Stimulated activated CD8-positive, alpha-beta memory T cell treated with anti-CD3 and anti-CD28 coated beads, Interleukin-15, amount 100 ng/mL, for 1 hour (primary cell): ENCODE measurements around the gene UBE2Z.
"Not testable (repeated sequence)": the region's sequence is repeated elsewhere in the genome, so short reads cannot be mapped to it uniquely, and the experiment has no call there.

Source experiments
- DNase-seq: peaks from one replicate; pipeline ENCODE4 v3.0.0-alpha.2; 2020; ENCODE audit warnings: low read depth

The UBE2Z gene

DNA sequence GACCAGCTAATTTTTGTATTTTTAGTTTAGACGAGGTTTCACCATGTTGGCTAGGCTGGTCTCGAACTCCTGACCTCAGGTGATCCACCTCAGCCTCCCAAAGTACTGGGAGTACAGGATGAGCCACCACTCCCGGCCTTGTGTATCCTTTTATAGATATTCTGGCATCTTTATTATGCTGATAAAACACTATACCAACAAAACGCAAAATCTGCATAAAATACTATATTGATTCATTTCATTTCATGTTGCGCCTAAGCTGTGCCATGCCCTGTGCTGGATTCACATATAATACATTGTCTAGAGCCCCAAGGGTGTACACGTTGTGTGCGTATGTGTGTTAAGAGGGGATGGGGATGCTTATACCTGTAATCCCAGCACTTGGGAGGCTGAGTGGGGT is 3.8 kb upstream of the UBE2Z start:
- DNase-seq: no peak

GRCh38 chr17:48905987-48906515 is 2.2 kb upstream of the UBE2Z start:
- DNase-seq: no peak

DNA sequence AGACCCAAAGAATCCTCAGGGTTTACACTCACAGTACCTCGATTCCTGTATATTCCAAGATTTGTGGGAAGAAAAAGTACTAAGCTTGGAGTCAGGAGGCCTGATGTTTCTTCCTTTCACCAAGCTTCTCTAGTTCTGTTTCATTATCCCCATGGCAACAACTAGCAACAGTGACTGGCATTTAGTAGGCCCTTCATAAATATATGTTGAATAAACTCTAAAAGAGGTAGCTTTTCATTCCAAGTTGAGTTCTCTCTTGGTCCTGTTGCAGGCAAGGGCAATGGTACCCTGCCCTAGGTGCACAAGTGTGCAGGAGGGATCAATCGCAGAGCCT is 527 bp upstream of the UBE2Z start:
- no peak for DNase-seq

DNA sequence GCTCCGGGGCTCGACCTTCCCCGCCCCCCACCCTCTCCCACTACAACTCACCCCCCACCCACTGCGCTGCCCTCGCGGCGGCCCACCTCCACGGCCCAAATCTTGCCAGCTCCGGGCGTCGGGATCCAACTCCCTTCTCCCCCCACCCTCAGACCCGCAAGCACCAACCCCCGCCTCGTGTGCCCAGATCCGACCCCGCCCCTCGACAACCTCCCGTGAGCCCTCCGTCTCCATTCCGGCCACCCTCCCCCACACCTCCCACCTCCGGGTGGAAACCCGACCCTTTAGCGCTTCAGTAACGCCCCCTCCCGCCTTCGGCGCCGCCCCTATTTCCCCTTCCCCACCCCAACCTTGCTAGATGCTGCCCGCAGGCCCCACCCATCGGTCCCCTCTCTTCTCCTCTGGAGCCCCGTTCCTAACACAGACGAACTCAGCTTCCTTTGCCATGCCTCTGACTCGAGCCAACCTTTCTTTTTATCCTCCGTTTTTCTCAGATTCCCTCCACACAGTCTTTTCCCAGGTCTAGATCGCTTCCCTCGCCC is 717 bp downstream of the UBE2Z start:
- peak; percentile 76 for DNase-seq

DNA sequence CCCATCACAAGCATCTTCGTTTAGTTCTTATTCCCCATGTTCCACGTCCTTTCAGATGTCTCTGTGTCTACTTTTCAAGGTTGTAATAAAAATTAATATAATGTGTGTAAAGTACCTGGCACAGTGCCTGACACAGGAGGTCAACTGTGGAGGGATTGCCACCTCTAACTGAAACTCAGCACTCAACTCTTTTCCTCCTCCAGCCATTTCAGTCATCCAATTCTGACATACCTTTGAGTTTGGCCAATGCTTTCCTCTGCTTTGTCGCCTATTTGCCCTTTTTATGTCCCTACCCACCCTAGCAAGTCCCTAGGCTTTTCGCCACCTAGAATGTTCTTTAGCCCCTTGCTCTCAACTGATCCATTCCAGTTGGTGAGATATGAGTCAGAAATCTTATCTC is 1.6 kb downstream of the UBE2Z start:
- DNase-seq: no peak

DNA sequence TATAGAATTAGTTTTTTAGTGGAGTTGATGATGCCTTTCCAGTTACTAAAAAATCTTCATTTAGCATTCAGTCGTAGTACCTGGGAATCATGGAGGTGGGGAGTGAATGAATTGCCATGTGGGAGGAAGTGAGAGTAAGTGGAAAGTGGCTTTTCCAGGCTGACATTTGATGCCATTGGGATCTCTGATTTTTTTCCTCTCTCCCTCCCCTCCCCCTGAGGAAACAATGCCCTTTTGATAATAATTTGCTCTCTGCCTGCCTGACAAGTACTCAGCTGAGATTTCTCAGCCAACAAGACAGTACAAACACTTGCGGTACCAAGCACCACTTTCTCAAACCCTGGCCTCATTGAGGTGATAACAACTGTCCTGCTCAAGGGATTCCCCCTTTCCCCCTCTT is 2.2 kb downstream of the UBE2Z start:
- DNase-seq: no peak

DNA sequence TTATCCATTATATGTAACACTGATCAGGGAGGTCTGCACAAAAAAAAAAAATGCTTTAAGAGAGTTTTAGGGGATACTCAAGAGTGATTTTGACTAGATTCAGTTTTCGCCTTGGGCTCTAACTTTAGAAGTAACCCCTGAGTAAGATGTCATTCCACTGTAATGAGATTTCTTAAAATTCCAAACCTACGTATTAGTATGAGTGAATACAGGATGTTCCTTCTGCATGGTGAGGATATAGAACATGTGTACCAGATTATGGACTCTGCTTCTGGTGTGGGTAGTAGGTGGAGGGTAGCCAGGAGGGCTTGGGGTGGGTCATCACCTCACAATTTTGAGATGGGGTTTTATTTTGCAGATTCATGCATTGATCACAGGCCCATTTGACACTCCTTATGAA is 4.3 kb downstream of the UBE2Z start:
- DNase-seq: no peak

- no peak for DNase-seq
Measured at GRCh38 chr17:48915459-48916282, 7.5 kb downstream of the UBE2Z start.

DNA sequence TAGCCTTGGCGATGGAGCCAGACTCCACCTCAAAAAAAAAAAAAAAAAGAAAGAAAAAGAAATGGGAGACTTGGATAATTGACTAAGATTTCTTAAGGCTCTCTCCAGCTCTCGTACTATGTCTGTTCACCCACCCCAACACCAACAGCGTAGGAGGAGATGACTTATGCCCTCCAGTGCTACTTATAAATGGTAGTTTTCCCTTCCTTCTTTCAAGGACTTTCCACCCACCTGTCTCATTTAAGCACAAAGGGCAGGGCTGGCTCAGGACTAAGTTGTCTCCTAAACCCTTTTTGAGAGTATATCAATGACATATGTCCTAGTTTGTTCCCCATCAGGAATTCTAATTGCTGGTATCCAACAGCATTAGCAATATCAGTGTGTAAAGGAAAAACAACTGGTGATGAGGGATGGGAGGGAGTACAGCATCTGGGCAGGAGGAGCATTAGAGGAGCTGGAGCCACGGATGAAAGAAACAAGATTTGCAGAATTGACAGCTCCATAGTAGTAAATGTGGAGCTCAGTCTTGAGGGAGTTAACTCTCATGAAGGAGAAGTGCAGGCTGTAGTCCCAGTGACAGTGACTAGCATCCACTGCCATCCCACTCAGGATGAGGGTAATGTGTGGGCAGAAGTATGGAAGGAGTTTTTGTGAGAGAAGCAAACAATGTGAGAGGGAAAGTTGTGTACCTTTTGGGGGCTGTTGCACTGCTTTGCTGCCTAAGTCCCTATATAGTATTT is 17.2 kb downstream of the UBE2Z start:
- no peak for DNase-seq

DNA sequence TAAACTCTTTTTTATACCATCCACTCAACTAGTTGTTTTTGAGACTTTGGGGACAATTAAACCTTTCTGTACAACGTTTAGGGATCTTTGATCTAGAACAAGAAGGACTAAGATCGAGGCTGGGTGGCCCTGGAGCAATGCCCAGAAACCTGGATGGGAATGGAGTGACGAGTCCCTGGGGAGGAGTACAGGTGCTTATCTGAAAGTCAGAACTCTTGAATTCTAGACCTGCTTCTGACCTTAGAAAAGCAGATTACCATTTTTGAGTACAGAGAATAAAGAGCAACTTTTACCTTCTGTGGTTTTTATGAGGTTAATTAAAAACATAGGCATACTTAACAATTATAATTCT is 17.8 kb downstream of the UBE2Z start:
- DNase-seq: no peak

GRCh38 chr17:48927978-48928745 is 20.0 kb downstream of the UBE2Z start:
- no peak for DNase-seq

GRCh38 chr17:48928876-48929811 is 20.9 kb downstream of the UBE2Z start:
- DNase-seq: no peak

DNA sequence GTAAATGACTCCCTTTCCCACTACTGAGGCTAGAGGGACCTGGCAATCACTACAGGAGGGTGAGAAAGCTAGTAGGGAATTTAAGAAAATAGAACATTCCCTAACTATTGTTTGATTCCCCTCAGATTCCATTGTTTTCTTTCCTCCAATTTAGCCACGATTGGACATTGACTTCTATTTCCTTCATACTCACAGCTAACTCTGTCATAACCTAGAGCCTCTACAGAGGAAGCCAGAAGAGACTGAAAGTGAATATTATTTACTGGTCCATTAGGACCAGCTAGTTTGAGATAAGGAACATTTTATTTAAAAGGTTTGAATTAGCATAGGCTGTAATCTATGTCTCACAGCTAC is 21.6 kb downstream of the UBE2Z start:
- DNase-seq: no peak

- DNase-seq: no peak
Measured at GRCh38 chr17:48930435-48930873, 22.2 kb downstream of the UBE2Z start.

DNA sequence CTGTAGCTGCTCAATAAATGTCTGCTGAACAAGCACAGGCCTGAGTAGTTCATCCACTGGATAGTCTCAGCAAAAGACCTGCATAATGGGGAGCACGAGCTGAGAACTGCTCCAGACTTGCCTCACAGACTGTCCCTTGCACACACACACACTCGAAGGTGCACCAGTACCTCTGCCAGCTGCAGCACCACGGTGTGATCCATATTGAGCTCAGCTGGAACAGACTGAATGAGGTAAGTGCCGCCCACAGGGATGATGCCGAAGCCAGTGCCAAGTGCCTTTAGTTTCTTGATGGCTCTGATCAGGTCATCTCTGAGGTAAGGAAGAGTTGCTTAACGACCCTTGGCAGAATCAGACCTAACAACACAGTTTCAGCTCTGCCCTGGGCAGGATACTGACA is 24.8 kb downstream of the UBE2Z start:
- no peak for DNase-seq

DNA sequence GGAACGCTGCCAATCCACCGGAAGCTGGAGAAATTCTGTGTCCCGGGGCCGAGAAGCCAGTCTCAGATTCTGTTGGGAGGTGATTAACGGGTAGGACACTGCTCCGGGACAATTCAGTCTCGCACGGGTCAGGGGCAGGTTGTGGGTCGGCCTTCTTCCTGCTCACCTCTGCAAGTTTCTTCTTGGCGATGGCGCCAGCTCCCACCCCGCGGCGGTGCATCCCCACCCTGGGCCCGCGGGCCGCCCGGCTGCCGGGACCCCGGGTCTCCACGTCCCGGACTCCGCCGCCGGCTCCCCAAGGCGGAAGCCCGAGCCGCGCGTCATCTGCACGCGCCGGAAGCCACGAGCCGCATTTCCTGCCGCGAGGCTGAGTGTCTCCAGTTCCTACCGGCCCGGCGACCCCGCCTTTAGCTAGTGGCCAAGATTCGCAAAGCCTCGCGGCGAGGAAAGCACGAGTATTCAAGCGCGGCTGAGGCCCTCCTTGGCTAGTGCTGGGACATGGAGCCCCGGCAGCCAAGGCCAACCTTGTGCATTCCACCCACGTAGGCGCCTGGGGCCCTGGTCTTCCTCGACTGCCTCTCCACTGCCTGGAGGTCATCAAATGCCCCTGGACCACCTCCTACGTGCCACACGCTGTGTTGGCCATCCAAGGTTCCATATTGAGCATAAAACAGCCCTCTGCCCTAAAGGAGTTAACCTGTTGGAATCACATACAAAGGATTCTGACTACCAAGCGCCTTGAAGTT is 36.5 kb downstream of the UBE2Z start, which contains the start of gene SNF8:
Gene SNF8 (minus strand): TSS at position 328 of the 746 bp plus-strand sequence. CDS start 108 bp downstream, at position 220.
- DNase-seq: peak; percentile 82

DNA sequence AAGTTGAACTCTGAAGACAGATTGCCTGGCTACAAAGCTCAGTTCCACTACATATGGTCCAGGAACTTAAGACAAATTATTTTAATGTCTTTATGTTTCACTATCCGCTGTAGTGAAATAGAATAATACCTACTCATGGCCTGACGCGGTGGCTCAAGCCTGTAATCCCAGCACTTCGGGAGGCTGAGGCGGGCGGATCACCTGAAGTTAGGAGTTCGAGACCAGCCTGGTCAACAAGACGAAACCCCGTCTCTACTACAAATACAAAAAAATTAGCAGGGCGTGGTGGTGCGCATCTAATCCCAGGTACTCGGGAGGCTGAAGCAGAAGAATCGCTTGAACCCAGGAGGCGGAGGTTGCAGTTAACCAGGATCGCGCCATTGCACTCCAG is 37.0 kb downstream of the UBE2Z start:
- DNase-seq: not testable (repeated sequence)

DNA sequence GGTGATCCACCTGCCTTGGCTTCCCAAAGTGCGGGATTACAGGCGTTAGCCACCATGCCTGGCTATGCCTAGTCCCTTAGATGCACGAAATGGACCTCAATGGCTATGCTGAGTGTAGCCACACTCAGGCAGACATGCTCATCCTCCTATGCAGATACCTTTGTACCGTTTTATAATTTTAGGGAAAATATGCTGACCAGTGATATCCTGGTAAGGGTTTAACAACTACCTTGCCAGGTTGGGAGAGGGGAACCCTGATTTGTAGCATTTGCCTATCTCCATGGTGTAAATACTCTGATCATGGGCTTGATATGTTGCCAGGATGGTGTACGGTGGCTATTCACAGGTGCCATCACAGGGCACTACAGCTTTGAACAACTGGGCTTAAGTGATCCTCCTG is 43.4 kb downstream of the UBE2Z start:
- DNase-seq: no peak

- DNase-seq: no peak
Measured at GRCh38 chr17:48952904-48953303, 44.7 kb downstream of the UBE2Z start.

DNA sequence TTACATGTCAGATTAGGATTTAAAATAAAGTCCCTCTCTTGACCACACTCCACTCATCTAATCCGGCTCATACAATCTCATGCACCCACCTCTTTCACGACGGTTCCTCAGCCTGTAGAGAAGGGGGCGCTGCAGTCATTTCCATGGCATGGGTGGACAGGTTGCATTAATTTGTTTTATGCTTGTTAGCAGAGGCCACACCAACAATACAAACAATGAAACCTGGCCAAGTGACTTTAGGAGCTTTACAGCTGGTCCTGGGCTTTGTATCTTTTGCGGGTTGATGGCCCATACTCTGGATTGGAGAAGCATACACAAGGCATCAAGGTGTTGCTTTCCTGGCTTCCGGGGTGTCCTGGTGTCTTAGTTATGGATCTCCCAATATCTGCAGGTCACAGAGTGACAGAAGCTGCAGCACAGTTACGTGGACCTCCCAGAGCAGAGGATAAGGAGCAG is 46.1 kb downstream of the UBE2Z start:
- DNase-seq: no peak
